Subcutaneous abdominal adipose tissue (tissue), 5 donors: ENCODE results near the gene FKBP15.
"Not testable (repeated sequence)": the region's sequence is repeated elsewhere in the genome, so short reads cannot be mapped to it uniquely, and the experiment has no call there.

Experiments
- H3K27ac ChIP-seq: one replicate; pipeline ENCODE4 v1.7.0; 2013; ENCODE audit warnings: low read depth, mild to moderate bottlenecking, inconsistent platforms, low read length, moderate library complexity
- H3K27me3 ChIP-seq, 5 donors: one replicate each; pipeline ENCODE4 v1.7.0; 2013; ENCODE audit warnings: low read length in 5 of 5, inconsistent platforms in 1 of 5; ENCODE audit not compliant: control insufficient read depth in 5 of 5, insufficient read depth in 4 of 5
- H3K36me3 ChIP-seq, 5 donors: one replicate each; pipeline ENCODE4 v1.7.0; 2013; ENCODE audit warnings: low read length in 5 of 5; ENCODE audit not compliant: control insufficient read depth in 5 of 5, insufficient read depth in 5 of 5
- H3K4me1 ChIP-seq, 5 donors: one replicate each; pipeline ENCODE4 v1.7.0; 2013; ENCODE audit warnings: low read length in 5 of 5, mild to moderate bottlenecking in 3 of 5, moderate library complexity in 1 of 5; ENCODE audit not compliant: control insufficient read depth in 5 of 5, insufficient read depth in 5 of 5
- H3K4me3 ChIP-seq, 5 donors: one replicate each; pipeline ENCODE4 v1.7.0; 2013; ENCODE audit warnings: low read length in 5 of 5, low read depth in 1 of 5
- H3K9ac ChIP-seq, 5 donors: one replicate each; pipeline ENCODE4 v1.7.0; 2013; ENCODE audit warnings: low read length in 5 of 5, mild to moderate bottlenecking in 4 of 5, moderate library complexity in 3 of 5
- H3K9me3 ChIP-seq, 5 donors: one replicate each; pipeline ENCODE4 v1.7.0; 2013; ENCODE audit warnings: low read length in 5 of 5; ENCODE audit not compliant: control insufficient read depth in 5 of 5
- donor health status: healthy.
- donor health status: healthy.
- donor health status: healthy.
- donor health status: healthy.
- donor health status: healthy.

FKBP15 gene

DNA sequence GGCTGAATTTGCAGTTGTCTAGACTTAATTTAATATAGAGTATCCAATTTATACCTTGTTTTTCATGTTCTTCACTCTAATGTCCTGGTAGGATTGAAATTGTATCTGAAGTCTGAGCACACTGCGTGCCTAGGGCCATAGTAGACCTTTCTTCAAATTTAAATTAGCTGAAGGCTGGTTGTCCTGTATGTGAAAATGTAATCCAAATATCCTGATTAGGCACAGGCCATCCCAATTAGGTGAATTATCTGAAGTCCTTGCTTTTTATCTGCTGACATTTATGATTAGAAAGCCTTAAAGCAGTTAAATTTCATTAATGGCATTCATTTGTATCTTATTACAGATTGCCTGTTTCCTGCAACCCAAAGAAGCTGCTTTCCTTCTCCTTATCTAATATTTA lies 33.9 kb upstream of the FKBP15 start:
- no peak overlapping the region for H3K27ac ChIP-seq
- H3K27me3 ChIP-seq = no peaks in the 10 kb centered on the region
- no peak overlapping the region for H3K9ac ChIP-seq
- no peaks in the 10 kb centered on the region for H3K4me1 ChIP-seq
- no peaks in the 10 kb centered on the region for H3K9me3 ChIP-seq
- peaks cover 19 to 35% (median 24%) of the 10 kb centered on the region in 5 donors for H3K36me3 ChIP-seq
- no peak overlapping the region for H3K4me3 ChIP-seq

DNA sequence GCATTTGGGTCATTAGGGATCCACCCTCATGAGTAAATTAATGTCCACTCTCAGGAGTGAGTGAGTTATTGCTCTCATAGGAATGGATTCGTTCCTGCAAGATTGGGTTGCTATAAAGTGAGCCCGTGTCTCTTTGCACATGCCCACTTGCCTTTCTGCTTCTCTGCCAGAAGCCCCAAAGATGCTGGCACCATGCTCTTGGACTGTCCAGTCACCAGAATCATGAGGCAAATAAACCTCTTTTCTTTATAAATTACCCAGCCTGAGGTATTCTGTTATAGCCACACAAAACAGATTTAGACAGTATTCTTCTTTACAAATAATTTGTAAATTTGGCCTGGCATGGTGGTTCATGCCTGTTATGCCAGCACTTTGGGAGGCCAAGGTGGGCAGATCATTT lies 29.7 kb upstream of the FKBP15 start:
- H3K4me3 ChIP-seq = no peak overlapping the region
- no peaks in the 10 kb centered on the region for H3K4me1 ChIP-seq
- H3K36me3 ChIP-seq = peaks cover 0 to 5% (median 0%) of the 10 kb centered on the region in 5 donors
- H3K9me3 ChIP-seq = no peaks in the 10 kb centered on the region
- H3K27ac ChIP-seq = no peak overlapping the region
- H3K27me3 ChIP-seq = no peaks in the 10 kb centered on the region
- no peak overlapping the region for H3K9ac ChIP-seq

DNA sequence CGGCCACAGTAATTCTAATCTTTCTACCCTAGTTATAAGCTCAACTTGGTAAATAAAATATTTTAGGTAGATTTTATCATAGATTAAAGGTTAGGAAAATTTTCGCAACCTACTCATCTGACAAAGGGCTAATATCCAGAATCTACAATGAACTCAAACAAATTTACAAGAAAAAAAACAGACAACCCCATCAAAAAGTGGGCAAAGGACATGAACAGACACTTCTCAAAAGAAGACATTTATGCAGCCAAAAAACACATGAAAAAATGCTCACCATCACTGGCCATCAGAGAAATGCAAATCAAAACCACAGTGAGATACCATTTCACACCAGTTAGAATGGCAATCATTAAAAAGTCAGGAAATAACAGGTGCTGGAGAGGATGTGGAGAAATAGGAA lies 28.6 kb upstream of the FKBP15 start:
- not testable (repeated sequence) for H3K9ac ChIP-seq, H3K4me1 ChIP-seq, H3K9me3 ChIP-seq, H3K4me3 ChIP-seq, H3K27ac ChIP-seq, H3K36me3 ChIP-seq, H3K27me3 ChIP-seq

DNA sequence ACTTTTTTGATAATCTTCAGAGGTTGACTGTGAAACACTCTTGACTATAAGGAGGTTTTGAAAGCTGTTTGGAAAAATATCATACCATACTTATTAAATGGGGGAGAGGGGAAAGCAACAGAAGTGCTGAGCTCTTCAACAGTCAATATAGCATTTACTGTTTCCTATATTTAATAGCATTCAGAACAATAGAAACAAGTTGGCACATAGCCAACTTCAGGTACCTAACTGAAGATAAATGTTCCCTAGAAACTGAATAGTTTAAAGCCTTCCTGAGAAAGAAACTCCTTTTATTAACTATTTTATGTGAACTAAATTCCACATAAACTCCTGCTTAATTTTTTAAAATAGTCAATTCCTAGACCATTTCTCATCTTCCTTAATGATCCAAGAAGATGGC lies 26.6 kb upstream of the FKBP15 start:
- Histone ChIP-seq H3K9me3 (no peaks in the 10 kb centered on the region), H3K9ac (no peak overlapping the region), H3K27ac (no peak overlapping the region), H3K4me3 (no peak overlapping the region), H3K36me3 (no peaks in the 10 kb centered on the region), H3K4me1 (no peaks in the 10 kb centered on the region), H3K27me3 (no peaks in the 10 kb centered on the region)

DNA sequence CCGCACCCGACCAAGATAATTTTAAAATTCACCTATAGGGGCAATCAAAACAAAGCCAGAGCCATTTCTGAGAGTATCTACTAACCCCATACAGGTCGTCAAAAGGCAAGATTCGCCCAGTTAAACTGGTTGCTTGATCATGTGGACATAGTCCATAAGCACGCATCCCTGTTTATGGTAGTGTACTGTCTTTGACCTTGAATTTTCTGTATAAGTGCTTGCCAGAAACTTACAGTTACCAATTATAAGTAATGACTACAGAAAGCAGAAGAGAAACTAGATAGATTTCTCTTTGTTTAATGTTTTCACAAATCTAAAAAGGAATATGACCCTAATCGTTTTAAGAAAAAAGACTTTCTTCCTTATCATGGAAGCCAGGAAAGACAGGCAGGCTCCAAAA lies 25.9 kb upstream of the FKBP15 start:
- H3K9ac ChIP-seq = no peak overlapping the region
- no peaks in the 10 kb centered on the region for H3K9me3 ChIP-seq
- no peaks in the 10 kb centered on the region for H3K36me3 ChIP-seq
- no peak overlapping the region for H3K4me3 ChIP-seq
- no peak overlapping the region for H3K27ac ChIP-seq
- no peaks in the 10 kb centered on the region for H3K4me1 ChIP-seq
- no peaks in the 10 kb centered on the region for H3K27me3 ChIP-seq

DNA sequence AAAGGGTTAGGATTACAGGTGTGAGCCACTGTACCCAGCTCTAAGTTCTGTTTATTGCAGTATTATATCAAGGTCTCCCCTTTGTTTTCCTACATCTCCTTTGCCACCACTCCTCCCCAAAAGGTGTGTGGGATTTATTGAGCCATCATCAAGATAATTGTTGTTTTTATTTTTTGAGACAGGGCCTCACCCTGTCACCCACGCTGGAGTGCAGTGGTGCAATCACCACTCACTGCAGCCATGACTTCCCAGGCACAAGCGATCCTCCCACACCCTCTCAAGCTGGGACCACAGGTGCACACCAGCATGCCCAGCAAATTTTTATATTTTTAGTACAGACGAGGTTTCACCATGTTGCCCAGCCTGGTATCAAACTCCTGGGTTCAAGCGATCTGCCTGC lies 24.8 kb upstream of the FKBP15 start:
- no peaks in the 10 kb centered on the region for H3K36me3 ChIP-seq
- H3K9me3 ChIP-seq = no peaks in the 10 kb centered on the region
- no peaks in the 10 kb centered on the region for H3K4me1 ChIP-seq
- no peak overlapping the region for H3K9ac ChIP-seq
- no peak overlapping the region for H3K27ac ChIP-seq
- H3K27me3 ChIP-seq = no peaks in the 10 kb centered on the region
- H3K4me3 ChIP-seq = no peak overlapping the region

DNA sequence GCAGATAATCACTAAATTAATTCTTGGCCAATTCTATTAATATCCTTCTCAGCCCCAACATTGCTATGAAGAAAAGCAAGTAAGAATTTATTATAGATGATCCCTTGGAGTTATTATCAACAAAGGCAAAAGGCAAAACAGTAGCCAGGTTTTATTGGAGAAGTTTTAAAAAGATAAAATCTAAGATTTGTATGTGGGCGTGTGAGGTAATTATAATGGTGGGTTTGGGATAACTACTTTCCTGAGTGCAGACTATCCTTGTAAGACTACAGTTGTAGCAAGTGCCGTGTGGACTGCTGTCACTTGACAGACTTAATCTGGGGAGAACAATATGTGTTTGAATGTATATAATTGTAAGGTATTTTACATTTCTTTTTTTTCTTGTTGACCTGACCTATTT lies 23.5 kb upstream of the FKBP15 start:
- Histone ChIP-seq H3K4me3 (no peak overlapping the region), H3K27me3 (no peaks in the 10 kb centered on the region), H3K27ac (no peak overlapping the region), H3K36me3 (no peaks in the 10 kb centered on the region), H3K9me3 (no peaks in the 10 kb centered on the region), H3K4me1 (no peaks in the 10 kb centered on the region), H3K9ac (no peak overlapping the region)

DNA sequence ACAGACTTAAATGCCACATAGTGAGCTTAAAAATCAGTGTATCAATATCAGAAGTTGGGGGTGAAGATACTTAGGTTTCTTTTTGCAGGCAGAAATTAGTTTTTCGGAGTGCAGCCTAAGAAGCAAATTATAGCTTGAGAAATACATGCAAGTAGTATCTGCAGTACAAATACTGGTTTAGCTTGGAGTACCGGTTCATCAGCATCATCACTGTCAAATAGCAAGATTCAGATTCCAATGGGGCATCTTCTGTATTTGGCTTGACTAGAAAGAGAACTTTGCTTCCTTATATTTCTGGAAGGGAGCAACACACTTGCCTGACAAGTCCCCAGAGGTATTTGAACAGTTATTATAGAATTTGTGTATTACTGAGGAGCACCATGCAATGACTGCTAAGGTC lies 20.1 kb upstream of the FKBP15 start:
- H3K9me3 ChIP-seq = no peaks in the 10 kb centered on the region
- no peak overlapping the region for H3K27ac ChIP-seq
- H3K4me1 ChIP-seq = peaks cover 0 to 18% (median 10%) of the 10 kb centered on the region in 5 donors
- no peak overlapping the region for H3K9ac ChIP-seq
- no peaks in the 10 kb centered on the region for H3K27me3 ChIP-seq
- H3K4me3 ChIP-seq = no peak overlapping the region
- H3K36me3 ChIP-seq = no peaks in the 10 kb centered on the region

DNA sequence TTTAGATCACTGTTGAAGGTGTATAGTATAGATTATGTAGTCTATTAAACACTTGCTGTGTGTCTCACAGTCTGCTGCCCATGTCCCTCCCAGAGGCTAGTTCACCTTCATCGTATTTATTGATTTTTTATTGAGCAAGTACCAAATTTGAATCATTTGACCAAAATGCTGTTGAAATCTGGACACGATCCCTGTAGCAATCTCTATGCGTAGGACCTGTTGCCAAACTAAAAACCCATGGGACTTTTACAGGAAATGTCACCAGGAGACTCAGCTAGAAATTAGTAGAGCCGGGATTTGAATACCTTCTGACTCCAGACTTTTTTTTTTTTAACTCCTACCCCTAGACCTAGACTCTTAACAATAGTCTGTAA lies 17.8 kb upstream of the FKBP15 start:
- no peaks in the 10 kb centered on the region for H3K36me3 ChIP-seq
- H3K4me1 ChIP-seq = peaks cover 0 to 28% (median 20%) of the 10 kb centered on the region in 5 donors
- H3K27me3 ChIP-seq = no peaks in the 10 kb centered on the region
- H3K27ac ChIP-seq = no peak overlapping the region
- H3K9me3 ChIP-seq = no peaks in the 10 kb centered on the region
- no peak overlapping the region for H3K4me3 ChIP-seq
- peak overlapping the region in 1 of 5 donors; percentile 7 for H3K9ac ChIP-seq

DNA sequence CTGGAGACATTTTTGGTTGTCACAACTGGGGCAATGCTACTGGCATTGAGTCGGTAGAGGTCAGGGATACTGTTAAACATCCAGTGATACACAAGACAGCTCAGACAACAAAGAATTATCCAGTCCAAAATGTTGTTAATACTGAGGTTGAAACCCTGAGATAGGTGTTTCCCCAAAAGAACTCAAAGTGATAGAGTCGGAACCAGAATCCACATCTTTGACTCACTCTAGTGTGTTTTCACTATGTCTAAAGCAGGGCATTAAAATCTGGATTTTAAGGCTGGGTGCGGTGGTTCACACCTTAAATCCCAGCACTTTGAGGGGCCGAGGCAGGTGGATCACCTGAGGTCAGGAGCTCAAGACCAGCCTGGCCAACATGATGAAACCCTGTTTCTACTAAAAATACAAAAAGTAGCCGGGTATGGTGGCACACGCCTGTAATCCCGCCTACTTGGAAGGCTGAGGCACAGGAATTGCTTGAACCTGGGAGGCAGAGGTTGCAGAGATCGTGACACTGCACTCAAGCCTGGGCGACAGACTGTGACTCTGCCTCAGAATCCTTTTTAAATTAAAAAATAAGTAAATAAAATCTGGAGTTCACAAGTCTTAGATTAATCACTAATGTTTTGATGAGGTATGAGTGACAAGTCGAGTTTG lies 17.3 kb upstream of the FKBP15 start:
- H3K9me3 ChIP-seq = no peaks in the 10 kb centered on the region
- H3K4me3 ChIP-seq = no peak overlapping the region
- H3K9ac ChIP-seq = peak overlapping the region in 1 of 5 donors; percentile 7
- peaks cover 0 to 29% (median 26%) of the 10 kb centered on the region in 5 donors for H3K4me1 ChIP-seq
- no peak overlapping the region for H3K27ac ChIP-seq
- H3K27me3 ChIP-seq = no peaks in the 10 kb centered on the region
- H3K36me3 ChIP-seq = no peaks in the 10 kb centered on the region

DNA sequence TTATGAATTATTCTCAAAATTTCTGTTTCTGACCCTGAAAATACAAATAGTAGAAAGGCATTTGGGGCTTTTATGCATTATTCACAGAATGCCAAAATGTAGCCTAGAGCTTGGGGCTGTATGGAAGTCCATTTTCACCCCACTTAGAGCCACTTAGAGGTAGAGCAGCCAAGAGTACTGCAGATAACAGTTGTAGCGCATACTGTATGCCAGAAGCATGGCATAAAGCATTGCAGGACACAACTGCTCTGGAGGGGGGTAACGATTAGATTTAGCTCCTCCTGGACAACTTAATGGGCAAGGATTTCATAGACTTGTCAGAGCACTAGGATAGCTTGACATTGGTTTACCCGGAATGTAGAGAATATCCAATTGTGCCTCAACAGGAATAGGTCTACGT lies 15.9 kb upstream of the FKBP15 start:
- no peaks in the 10 kb centered on the region for H3K27me3 ChIP-seq
- H3K9ac ChIP-seq = no peak overlapping the region
- H3K4me3 ChIP-seq = no peak overlapping the region
- no peaks in the 10 kb centered on the region for H3K9me3 ChIP-seq
- H3K36me3 ChIP-seq = no peaks in the 10 kb centered on the region
- H3K4me1 ChIP-seq = peaks cover 0 to 34% (median 33%) of the 10 kb centered on the region in 5 donors
- no peak overlapping the region for H3K27ac ChIP-seq
